Stimulated activated CD4-positive, alpha-beta T cell treated with anti-CD3 and anti-CD28 coated beads, Interleukin-12 subunit alpha, Interleukin-12 subunit beta, amount 100 ng/mL, for 4 hours (primary cell): ENCODE measurements around the gene UBE3B.
A peak's percentile ranks its signal among the peaks of the same experiment; 100 is the strongest.

Experiments
- DNase-seq: peaks from one replicate; pipeline ENCODE4 v3.0.0-alpha.2; 2020

The UBE3B gene

DNA sequence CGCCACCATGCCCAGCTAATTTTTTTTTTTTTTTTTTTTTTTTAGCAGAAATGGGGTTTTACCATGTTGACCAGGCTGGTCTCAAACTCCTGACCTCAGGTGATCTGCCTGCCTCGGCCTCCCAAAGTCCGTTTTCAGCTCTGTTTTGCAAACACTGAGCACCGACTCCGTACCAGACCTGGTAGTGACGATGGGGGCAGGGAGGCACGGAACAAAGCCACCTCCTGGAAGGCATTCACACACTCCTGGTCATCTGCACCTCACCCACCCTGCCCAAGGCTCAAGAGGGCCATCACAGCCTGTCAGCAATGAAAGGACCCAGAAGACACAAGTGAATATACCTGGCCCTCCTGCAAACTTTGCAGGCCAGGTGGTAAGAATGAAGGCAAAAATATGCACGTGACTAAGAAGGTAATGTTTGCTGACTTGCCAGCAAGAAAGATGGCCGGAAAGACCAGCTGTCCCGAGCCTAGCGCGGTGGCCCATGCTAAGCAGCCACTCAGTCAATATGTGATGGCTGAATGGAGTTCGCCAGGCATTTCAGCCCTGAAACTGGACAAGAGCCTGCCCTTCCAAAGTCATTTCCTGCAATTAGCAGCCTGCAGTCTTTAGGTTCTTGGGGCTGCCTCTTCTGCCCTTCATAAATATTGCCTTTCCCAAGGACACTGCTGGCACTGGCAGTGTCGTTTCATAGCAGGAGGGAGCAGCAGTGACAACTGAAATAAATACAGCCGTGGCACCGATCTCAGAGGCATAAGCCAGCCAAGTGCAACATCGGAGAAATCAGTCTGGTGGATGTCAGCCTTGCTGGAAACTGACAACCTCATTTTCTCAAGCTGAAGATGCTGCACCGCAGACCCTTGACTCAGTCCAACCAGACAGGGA is 78.2 kb downstream of the UBE3B start:
- DNase-seq, result no peak

DNA sequence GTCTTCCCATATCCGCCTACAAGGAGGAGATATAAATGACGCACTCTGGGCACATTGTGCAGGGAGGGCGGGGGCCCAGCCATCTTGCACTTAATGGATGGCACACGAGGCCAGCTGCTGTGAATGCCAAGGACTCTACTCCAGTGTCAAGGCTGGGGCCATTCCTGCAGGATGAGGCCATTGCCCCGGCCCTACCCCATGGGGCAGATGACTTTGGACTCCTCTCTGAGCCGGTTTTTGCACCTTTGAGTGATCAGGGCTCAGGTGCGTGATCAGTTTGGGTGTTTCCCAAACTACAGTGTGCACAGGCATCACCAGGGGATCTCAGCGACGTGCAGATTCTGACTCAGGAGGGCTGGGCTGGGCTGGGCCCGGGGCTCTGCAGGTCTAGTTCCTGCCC is 79.8 kb downstream of the UBE3B start:
- DNase-seq, result no peak

DNA sequence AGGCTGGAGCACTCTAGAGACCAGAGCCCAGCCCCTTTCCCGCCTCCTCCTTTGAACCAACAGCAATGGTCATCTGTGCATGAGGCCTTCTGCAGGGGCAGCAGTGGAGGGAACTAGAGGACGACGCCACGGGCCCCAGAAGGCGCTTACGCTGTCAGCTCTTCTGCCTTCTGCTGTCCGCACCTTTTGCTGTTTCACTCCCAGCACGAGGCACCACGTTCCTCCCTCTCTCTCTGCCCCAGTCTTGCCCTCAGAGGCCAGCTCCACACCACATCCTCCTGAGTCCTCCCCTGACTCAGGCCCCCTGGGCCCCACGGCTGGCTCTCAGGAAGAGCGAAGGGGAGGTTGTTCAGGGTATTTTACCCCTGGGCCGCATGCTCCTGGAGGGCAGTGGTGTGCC is 80.4 kb downstream of the UBE3B start:
- no peak for DNase-seq

DNA sequence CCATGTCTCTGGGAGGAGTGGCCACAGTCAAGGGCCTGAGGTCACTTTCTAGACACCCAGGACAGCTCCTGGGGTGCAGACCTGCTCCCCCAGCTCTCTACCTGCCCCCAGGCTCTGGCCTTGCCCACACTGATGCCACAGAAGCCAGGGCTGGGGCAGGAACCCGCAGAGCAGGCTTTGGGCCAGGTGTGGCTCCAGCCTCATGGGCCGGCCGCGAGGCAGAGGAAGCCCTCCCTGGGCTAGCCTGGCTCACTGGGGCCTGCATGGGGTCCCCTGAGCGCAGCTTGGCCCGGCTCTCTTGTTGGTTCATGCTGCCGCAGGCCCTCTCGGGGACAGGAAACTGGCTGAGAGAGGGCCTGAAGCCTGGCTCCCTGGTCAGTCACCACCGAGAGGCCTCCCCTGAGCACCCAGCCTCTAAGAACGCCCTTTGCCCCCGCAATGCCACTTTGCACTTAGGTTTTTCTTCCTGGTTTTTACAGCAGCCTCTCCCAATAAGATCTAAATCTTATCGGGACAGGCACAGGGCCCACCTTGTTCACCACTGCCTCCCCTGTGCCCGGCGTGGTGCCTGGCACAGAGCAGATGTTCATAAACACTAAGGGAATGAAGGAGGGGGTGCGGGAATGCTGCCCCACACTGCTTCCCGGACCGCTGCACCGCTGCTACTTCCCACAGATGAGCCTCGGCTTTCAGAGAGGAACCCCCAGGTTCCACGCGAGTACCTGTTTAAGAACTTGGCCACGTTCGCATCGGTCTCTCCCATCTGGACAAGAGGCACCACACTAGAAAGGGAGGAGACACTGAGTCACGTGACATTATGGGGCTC is 81.2 kb downstream of the UBE3B start:
- DNase-seq, result no peak

DNA sequence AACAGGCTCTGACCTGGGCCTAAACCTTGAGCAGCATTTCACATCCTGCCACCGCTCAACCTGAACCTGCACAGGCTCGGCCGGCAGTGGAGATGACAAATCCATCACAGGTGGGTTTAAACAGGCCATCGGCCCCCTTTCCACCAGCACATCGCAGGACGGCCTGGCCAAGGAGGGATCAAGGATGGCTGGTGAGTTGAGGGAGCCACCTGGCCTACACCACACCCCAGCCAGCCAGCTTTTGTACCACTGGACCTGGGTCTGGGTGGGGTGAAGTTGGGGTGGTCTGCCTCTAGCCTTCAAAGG is 81.7 kb downstream of the UBE3B start:
- DNase-seq, result no peak

DNA sequence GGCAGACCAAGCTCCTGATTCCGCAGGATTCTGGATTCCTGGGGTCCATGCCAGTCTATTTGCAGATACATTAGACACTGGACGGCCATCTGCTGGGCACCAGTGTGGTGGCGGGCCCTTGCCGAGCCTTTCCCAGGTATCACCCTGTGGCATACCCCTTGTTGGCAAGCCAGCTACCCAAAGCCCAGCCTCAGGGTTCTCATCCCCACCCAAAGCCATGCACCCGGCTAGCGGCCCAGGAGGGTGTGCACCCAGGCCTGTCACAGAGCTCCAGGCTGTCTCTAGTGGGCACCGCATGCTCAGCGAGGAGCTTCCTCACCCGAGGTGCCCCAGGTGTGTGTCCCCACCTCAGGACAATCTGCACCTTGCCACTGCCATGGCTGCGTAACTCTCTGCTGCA is 82.2 kb downstream of the UBE3B start:
- DNase-seq, result no peak

DNA sequence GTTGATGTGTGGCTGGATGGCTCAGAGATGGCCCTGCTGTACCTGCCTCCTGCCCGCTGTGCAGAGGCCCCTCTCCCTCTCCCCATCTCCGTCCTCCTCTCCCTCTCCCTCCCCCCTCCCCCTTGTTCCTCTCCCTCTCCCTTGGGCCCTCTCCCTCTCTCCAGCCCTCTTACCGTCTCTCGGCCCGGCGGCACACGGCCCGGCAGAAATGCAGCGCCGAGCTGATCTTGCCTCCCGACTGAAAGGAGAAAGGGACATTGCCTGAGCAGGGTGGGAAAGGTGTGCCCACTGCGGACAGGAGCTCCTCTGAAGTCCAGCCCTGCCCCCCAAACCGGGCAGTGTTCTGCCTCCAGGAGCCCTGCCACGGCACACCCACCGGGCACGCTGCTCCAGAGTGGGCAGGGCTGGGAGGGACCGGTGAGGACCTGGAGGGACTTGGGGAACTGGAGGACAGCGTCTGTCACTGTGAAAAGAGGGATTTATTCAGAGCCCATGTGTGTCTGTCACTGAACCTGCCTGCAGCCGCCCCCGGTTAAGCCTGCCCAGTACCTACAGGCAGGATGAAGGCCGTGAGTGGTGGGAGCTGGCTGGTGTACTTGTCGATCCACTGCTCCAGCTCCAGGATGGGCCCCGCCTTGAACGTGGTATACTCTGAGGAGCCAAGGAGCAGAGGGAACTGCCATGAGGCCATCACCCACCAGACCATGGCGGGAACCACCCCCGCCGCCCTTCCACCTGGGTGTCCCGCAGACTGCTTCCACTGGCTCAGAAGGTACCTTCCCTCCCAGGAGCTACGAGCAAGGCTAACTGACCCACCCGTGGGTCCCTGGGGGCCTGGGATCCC is 83.7 kb downstream of the UBE3B start:
- no peak for DNase-seq

DNA sequence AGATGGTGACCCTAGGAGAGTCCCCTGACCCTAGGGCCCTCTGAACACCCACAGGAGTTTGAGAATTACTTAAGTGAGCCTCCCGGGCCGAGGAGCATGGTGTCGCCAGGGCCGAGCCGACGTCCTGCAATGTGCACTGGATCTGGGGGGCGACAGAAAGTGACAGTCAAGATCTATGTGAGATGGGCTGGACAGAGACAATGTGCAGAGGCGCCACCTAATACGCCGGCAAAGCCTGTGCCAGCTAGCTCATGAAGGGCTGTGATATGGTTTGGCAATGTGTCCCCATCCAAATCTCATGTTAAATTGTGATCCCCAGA is 84.2 kb downstream of the UBE3B start:
- no peak for DNase-seq

DNA sequence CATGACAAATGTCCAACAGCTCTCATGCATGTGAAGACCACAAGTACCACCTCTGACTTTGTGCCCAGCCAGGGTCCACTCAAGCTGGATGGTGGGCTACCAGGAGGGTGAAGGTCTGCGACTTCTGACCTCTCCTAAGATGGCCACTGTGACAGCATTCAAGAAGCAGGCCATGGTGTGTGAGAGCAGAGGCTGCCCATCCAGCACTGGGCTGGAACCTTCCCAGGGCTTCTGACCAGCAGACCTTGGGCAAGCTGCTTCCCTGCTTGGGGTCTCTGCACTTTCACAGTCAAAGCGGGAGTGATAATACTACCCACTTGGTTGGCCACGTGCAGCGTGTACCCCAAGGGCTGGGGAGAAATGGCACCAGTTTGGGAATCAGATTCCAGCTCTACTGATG is 85.4 kb downstream of the UBE3B start:
- DNase-seq, result no peak

DNA sequence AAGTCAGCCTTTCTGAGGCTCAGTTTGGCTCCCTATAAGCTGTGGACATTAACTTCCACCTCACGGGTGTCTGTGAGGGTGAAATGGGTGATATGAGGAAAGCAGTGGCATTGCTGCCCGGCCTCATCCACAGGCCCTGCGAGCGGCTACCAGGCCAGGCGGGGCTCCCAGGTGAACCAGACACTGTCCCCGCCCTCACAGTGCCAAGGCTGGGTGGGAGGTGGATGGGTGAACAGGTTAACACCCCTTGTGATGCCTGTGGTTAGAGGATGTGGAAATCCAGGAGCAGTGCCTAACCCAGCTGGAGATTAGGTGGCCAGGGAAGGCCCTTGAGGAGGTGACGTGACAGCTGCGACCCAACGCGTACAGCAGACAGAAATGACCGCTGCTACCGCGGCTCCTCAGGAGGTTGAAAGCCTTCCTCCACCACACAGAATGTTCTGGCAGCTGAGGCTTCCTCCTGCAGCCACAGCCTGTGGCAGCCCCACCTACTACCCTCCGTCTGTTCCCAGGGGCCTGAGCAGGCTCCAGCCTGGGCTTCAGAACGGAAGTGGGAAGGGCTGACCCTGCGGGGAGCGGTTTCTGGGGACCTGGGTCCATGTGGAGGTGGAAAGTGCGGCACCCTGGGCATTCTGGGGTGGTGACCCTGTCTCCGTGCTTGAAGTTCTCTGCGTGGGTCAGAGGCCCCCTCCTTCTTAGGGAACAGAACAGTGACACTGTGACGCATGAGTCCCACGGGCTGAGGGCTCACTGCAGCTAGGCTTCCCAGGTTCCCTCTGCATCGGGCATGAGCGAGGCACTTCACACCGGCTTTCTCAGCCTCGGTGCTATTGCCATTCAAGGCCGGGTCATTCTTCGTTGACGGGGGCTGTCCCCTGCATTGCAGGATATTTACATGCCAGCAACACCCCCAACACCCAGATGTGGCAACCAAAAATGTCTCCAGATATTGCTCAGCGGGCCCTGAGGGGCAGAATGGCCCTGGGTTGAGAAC is 86.2 kb downstream of the UBE3B start:
- no peak for DNase-seq

DNA sequence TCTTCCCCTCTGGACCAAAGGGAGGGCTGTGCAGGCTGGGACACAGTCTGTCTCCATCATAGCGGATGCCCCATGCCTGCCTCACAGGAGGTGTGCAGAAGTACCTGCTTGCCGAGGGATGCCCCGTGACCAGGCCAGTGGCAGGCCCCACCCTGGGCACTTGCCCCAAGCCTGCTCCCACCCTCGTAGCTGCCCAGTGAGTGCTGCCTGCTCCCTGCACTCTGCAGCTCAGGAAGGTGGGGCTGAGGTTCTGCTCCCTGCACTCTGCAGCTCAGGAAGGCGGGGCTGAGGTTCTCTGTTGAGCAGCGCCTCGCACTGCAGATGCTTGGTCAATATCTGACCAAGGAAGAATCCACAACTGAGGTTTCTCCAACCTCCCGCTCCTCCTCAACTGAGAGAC is 89.0 kb downstream of the UBE3B start:
- no peak for DNase-seq

DNA sequence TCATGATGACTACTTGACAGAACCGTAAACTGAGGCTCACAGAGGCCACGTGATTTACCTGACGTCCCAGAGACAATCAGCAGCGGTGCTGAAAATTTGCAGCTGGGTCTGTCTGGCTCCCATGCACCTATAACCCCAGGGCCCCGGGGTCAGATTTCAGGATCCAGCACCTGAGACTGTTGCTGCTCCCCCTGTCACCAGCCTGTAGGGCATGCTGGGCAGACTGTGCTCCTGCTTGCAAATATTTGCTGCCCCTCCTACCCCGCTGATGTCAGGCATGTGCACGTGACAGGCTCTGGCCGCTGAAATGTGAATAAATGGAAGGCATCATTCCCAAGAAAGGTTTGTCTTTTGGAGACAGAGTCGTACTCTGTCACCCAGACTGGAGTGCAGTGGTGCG is 89.9 kb downstream of the UBE3B start:
- DNase-seq, result no peak

DNA sequence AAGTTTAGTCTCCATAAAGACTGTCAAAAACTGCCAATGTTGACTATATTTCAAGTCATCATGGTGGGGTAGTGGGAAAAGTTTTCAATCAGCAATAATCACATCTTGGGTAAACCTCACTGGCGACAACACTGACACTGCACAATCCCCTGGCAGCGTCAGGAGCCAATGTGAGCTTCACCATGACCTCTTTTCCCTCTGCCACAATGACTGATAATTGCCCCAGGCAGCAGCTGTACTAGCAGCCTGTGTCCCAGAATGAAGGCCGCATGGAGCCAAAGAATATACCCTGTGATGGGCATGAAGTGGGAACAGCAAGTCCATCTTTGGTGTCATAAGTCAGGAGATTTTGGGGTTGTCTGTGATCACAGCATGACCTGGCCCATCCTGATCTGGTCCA is 90.5 kb downstream of the UBE3B start:
- no peak for DNase-seq

DNA sequence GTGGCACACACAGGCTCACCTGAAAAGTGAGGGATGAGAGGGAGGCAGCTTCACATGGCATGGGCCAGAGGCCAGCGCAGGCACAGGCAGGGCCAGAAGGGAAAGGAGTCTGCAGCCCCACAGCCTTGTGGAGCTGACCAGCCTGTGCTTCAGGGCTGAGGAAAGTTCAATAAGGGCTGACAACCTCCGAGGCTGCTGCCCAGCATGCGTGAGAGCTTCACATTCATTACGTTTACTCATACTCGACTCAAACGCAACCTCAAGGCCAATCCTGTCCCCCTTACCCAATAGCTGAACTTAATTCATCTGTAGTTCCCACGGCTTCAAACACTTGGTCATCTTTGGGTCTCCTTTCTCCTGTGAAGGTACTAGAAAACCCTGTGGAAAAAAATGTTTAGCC is 91.1 kb downstream of the UBE3B start:
- no peak for DNase-seq

DNA sequence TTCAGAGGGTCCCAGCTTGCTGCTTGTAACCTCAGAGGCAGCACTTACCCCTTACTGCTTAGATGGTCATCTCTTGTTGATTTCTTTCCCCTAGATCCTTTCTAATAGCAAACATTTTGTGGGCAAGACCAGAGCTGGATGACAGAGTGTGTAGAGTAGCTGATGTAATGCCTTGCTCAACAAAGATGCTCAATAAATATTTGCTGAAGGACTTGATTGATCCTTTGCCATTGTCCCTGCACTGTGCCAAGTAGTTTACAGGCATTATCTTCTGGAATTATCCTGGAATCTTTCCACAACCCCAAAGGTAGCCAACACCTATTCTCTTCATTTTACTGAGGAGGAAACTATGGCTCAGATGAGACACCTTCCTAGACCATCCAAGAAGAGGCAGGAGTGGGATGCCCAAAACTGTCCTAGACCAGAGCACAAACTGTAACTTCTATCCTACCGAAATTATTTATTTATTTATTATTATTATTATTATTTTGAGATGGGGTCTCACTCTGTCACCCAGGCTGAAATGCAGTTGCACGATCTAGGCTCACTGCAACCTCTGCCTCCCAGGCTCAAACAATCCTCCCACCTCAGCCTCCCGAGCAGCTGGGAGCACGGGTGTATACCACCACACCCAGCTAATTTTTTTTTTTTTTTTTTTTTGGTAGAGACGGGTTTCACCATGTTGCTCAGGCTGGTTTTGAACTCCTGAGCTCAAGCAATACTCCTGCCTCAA is 94.5 kb downstream of the UBE3B start:
- DNase-seq, result no peak

DNA sequence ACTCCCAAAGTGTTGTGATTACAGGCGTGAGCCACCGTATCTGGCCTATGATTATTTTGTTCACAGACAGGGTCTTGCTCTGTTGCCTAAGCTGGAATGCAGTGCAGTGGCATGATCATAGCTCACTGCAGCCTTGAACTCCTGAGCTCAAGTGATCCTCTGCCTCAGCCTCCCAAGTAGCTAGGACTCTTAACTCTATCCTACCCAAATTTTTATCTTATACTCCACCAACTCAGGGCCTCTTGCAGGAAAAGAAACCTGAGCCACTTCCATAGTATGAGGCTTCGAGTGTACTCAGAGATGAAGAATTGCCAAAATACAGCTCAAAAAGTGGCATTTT is 95.0 kb downstream of the UBE3B start:
- no peak for DNase-seq

DNA sequence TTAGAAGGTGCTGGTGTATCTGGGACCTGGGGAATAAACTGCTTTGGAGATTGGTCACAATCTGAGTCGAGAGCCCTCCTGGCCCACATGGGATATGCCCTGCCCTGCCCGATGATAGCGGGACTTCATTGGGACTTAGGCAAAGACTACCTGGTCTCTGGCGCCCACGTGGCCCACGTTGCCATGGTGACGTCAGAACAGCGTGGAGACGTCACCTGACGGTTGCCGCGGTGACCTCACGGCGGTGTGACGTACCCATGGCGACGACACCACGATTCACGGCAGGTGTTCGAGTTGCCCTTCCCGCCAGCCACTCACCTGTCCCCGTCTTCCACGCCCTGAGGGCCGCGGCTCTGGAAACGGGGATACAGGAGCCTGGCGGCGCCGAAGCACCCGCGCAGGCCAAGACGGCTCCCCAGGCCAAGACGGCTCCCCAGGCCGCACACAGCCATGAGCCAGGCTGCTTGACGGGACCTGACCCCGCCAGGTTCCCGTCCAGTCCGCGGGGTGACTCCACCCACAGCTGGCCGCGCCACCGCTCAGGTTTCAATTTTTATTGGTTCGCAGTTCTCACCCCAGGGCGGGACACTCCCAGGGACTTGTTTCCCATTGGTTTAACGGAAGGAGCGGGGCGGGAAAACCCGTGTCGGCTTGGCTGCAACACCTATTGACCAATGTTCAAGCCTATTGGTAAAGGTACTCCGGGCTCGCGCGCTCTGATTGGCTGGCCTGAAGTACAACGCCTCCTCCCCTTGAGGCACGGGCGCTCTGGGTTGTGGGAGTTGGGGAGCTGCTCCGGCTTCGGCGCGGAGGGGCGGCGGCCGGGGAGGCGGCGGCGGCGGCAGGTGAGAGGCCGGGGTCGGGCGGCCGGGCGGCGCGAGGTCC is 95.8 kb downstream of the UBE3B start, which contains the start of the genes MMAB and MVK:
MMAB (minus strand) TSS at position 476 of the 885 bp plus-strand sequence; CDS start at position 452, 24 bp downstream.
MVK (plus strand) TSS at position 766 of the 885 bp plus-strand sequence. CDS start 1,029 bp downstream, outside the sequence.
- peak; percentile 95 for DNase-seq

DNA sequence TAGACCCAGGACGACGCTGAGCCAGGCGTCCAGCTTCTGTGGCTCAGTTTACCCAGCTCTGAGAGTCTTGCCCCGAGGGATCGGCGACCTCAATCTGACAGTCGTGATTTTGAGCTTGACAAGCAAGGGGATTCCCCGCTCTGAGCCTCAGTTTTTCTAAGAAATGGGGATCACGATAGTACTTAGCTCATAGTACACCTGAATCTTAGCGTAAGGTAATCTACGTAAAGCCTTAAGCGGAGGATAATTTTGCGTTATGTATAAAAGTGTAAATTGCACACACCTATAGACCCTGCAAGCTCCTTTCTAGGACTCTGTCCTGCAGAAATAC is 96.4 kb downstream of the UBE3B start:
- DNase-seq, result no peak

DNA sequence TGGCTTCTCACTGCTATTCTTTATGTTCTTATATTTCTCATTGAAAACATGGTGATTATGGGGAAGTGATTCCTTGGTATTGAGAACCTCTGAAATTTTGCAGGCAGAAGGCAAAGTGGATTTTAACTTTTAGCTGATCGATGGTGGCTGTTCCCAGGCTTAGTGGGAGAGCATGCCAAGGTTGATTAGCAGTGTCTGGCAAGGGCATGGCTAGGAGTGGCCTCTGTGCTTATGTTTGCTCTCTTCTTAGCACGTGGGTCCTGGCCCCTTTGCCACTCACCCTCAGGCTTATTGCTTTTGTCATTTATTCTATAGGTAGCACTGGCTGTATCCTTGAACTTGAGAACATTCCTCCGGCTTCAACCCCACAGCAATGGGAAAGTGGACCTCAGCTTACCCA is 98.2 kb downstream of the UBE3B start:
- no peak for DNase-seq

DNA sequence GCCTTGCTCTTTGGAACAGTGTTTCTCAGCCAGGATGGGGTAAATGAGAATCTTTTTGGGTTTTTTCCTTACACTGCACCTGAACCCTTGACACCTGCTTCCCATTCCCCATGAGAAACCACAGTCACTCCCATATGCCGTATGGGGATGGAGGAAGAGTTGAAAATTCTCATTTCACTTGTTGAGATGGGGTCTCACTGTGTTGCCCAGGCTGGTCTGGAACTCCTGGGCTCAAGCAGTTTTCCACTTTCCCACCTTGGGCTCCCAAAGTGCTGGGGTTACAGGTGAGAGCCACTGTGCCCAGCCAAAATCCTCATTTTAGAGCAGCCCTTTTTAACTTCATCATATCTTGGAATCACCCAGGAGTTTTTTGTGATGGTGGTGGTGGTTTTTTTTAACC is 99.9 kb downstream of the UBE3B start:
- no peak for DNase-seq
